ENCODE measurements around the gene ZNF483.
"Not testable (repeated sequence)": the region's sequence is repeated elsewhere in the genome, so short reads cannot be mapped to it uniquely, and the experiment has no call there.

The ZNF483 gene

DNA sequence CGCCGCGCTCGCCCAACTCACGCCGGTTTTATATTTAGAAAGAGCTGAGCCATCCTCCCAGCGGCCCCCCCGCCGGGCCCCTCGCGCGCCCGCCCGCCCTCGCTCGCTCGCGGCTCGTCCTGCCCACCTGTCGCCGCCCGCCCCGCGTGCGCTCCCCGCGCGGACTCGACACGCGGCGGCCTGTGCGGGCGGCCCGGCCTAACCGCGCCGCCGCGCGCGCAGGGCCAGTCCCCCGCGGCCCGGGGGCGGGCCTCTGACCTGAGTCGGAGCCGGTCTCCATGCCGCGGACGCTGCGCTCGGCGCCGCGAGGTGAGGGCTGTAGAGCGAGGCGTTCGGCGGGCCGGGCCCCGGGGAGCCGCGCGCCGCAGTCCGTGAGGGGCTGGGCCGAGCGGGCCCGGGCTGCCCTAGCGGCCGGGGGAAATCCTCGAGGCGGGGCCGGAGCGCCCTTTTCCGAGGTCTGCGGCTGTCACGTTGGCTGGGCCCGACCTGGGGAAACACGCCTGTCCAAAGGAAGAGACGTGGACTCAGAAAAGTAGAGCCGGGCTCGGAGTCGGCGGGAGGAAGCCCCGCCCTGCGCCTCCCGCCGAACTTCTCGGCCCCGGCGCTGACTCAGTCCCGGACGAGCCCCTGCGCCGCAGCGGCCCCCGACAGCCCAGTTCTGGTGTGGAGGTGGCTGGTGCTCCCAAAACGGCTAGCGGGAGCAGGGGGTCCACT lies 41.0 kb upstream of the ZNF483 start, which contains the start of gene ECPAS:
Gene ECPAS, minus strand, starts transcription at position 526 of the 714 bp plus-strand sequence. CDS start 11,465 bp downstream, outside the sequence.
- H3K36me3 ChIP-seq (ENCODE audit: insufficient read depth, insufficient read length, low read length) = no peaks in the 10 kb centered on the region
- peak within 1 kb of the TSS; percentile 91 for H3K9ac ChIP-seq (ENCODE audit: insufficient read length, low read depth)
- H3K9me3 ChIP-seq (ENCODE audit: insufficient read depth, low read length) = no peaks in the 10 kb centered on the region
- TF ChIP-seq YY1 (IDR thresholded peaks at IDR 0.05; ENCODE audit: insufficient read depth, insufficient read length) (no peak), SUZ12 (IDR thresholded peaks at IDR 0.05; ENCODE audit: extremely low read depth, insufficient read depth, insufficient read length) (no peak), ZNF274 (IDR thresholded peaks at IDR 0.05; ENCODE audit: low read depth, low read length) (no peak)
- H3K27me3 ChIP-seq (ENCODE audit: insufficient read depth, insufficient read length) = no peaks in the 10 kb centered on the region
- DNase-seq (ENCODE audit: low read depth, low spot score) = peak; percentile 63
- H3K4me3 ChIP-seq (ENCODE audit: insufficient read length, low read depth) = peak within 1 kb of the TSS; percentile 86
- H3K4me1 ChIP-seq (ENCODE audit: insufficient read depth, insufficient read length) = no peaks in the 10 kb centered on the region

DNA sequence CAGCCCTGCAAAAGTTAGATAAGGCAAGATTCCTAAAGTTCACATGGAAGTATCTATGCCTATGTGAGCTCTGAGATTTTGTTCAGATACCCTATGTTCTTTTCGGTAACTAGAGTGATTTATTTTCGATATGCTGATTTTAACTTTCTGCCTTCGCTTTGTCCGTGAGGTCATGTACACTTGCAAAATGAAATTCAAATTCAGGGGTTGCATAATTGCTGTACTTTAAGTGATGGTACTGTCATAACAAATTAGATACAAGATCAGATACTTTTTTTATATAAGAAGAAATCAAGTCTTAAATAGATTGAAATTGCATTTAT lies 40.4 kb upstream of the ZNF483 start:
- H3K4me3 ChIP-seq (ENCODE audit: insufficient read length, low read depth) = peak overlapping the region; percentile 86
- H3K4me1 ChIP-seq (ENCODE audit: insufficient read depth, insufficient read length) = no peaks in the 10 kb centered on the region
- DNase-seq (ENCODE audit: low read depth, low spot score) = peak; percentile 8
- TF ChIP-seq SUZ12 (IDR thresholded peaks at IDR 0.05; ENCODE audit: extremely low read depth, insufficient read depth, insufficient read length) = no peak
- TF ChIP-seq YY1 (IDR thresholded peaks at IDR 0.05; ENCODE audit: insufficient read depth, insufficient read length) = no peak
- no peak for TF ChIP-seq ZNF274 (IDR thresholded peaks at IDR 0.05; ENCODE audit: low read depth, low read length)
- no peaks in the 10 kb centered on the region for H3K27me3 ChIP-seq (ENCODE audit: insufficient read depth, insufficient read length)
- no peaks in the 10 kb centered on the region for H3K9me3 ChIP-seq (ENCODE audit: insufficient read depth, low read length)
- no peaks in the 10 kb centered on the region for H3K36me3 ChIP-seq (ENCODE audit: insufficient read depth, insufficient read length, low read length)
- peak overlapping the region; percentile 91 for H3K9ac ChIP-seq (ENCODE audit: insufficient read length, low read depth)

DNA sequence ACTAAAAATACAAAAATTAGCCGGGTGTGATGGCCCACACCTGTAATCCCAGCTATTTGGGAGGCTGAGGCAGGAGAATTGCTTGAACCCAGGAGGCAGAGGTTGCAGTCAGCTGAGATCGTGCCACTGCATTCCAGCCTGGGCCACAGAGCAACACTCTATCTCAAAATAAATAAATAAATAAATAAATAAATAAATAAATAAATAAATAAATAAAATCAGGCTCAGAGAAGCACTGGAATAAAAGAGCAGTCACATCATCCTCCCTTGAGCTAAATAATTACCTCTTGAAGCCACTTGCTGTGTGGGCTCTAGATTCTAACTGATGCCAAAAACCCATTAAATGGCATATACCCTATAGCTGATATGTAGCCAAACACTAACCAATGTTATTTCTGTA lies 27.8 kb upstream of the ZNF483 start:
- not testable (repeated sequence) for H3K4me3 ChIP-seq (ENCODE audit: insufficient read length, low read depth); H3K36me3 ChIP-seq (ENCODE audit: insufficient read depth, insufficient read length, low read length); H3K27me3 ChIP-seq (ENCODE audit: insufficient read depth, insufficient read length)

DNA sequence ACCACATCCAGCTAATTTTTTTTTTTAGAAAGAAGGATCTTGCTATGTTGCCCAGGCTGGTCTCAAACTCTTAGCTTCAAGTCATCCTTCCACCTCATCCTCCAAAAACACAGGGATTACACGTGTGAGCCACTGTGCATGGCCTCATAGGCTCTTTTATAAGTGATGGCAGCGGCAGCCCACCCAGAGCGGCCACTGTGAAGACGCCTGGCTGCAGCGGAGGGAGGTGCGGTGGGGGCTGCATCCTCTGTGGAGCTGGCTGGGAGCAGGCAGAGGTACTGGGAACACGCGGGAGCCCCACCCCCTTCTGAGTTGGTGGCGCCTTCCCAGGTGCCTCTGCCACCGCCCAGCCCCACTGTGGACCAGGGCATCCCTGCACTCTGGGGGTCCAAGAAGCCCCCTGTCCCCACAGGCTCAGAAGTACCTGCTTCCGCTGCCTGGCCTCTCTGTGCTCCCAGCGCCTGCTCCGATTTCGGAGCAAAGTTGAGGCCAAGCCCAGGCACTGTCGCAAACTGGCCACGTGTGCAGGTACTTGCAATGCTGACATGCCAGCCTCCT lies 23.9 kb upstream of the ZNF483 start:
- H3K4me1 ChIP-seq (ENCODE audit: insufficient read depth, insufficient read length) = peaks cover 6% of the 10 kb centered on the region
- H3K36me3 ChIP-seq (ENCODE audit: insufficient read depth, insufficient read length, low read length) = no peaks in the 10 kb centered on the region
- H3K27me3 ChIP-seq (ENCODE audit: insufficient read depth, insufficient read length) = no peaks in the 10 kb centered on the region
- H3K9me3 ChIP-seq (ENCODE audit: insufficient read depth, low read length) = no peaks in the 10 kb centered on the region; the same call in 1 of the 2 replicates
- no peak overlapping the region for H3K9ac ChIP-seq (ENCODE audit: insufficient read length, low read depth)
- no peak for DNase-seq (ENCODE audit: low read depth, low spot score)
- H3K4me3 ChIP-seq (ENCODE audit: insufficient read length, low read depth) = no peak overlapping the region
- no peak for TF ChIP-seq SUZ12 (IDR thresholded peaks at IDR 0.05; ENCODE audit: extremely low read depth, insufficient read depth, insufficient read length)
- no peak for TF ChIP-seq ZNF274 (IDR thresholded peaks at IDR 0.05; ENCODE audit: low read depth, low read length)
- TF ChIP-seq YY1 (IDR thresholded peaks at IDR 0.05; ENCODE audit: insufficient read depth, insufficient read length) = no peak

More for the DNA sequence above, 27.8 kb upstream of the ZNF483 start:
- not testable (repeated sequence) for H3K9ac ChIP-seq (ENCODE audit: insufficient read length, low read depth); H3K9me3 ChIP-seq (ENCODE audit: insufficient read depth, low read length); H3K4me1 ChIP-seq (ENCODE audit: insufficient read depth, insufficient read length); DNase-seq (ENCODE audit: low read depth, low spot score)

DNA sequence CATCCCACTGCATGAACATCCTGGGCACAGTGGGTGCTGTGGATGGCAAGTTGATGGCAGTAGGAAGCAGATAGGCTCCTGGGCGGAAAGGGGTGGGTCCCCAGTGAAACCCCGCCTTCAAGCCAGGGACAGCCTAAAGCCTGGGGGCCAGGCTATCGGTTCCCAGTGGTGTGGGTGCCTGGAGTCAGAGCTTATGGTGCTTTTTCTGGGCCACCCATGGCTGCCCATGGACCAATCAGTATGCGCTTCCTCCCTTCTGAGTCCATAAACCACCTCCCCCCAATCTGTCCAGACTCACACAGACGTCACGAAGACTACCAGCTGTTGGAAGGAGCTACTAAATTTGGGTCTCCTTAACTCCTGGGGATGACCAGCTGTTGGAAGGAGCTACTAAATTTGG lies 23.3 kb upstream of the ZNF483 start:
- TF ChIP-seq SUZ12 (IDR thresholded peaks at IDR 0.05; ENCODE audit: extremely low read depth, insufficient read depth, insufficient read length) (no peak), ZNF274 (IDR thresholded peaks at IDR 0.05; ENCODE audit: low read depth, low read length) (no peak), YY1 (IDR thresholded peaks at IDR 0.05; ENCODE audit: insufficient read depth, insufficient read length) (no peak)
- no peak for DNase-seq (ENCODE audit: low read depth, low spot score)

DNA sequence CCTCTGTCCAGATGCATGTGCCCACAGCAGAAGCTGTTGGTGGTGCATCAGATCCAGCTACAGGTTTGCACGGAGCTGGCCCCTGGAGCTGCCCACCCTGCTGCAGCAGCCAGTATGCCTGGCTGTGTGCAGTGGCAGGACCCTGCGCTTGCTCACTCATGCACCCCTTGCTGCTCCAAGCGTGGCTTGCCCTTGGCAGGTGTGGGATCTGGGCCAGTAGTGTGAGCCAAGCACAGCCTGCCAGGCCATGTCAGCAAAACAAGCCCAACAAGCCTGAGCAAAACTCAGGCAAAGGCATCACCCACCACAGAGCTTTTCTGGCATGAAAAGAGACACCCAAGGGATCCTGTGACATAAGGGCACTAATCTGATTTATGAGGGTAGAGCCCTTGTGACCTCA lies 22.5 kb upstream of the ZNF483 start:
- no peak for TF ChIP-seq ZNF274 (IDR thresholded peaks at IDR 0.05; ENCODE audit: low read depth, low read length)
- TF ChIP-seq YY1 (IDR thresholded peaks at IDR 0.05; ENCODE audit: insufficient read depth, insufficient read length) = no peak
- no peak for TF ChIP-seq SUZ12 (IDR thresholded peaks at IDR 0.05; ENCODE audit: extremely low read depth, insufficient read depth, insufficient read length)
- H3K9me3 ChIP-seq (ENCODE audit: insufficient read depth, low read length) = no peaks in the 10 kb centered on the region; the same call in 1 of the 2 replicates
- no peak for DNase-seq (ENCODE audit: low read depth, low spot score)
- no peaks in the 10 kb centered on the region for H3K36me3 ChIP-seq (ENCODE audit: insufficient read depth, insufficient read length, low read length)
- peaks cover 6% of the 10 kb centered on the region for H3K4me1 ChIP-seq (ENCODE audit: insufficient read depth, insufficient read length)
- H3K27me3 ChIP-seq (ENCODE audit: insufficient read depth, insufficient read length) = no peaks in the 10 kb centered on the region
- no peak overlapping the region for H3K9ac ChIP-seq (ENCODE audit: insufficient read length, low read depth)
- H3K4me3 ChIP-seq (ENCODE audit: insufficient read length, low read depth) = no peak overlapping the region

More for the DNA sequence above, 23.3 kb upstream of the ZNF483 start:
- no peaks in the 10 kb centered on the region; the same call in 1 of the 2 replicates for H3K9me3 ChIP-seq (ENCODE audit: insufficient read depth, low read length)
- no peak overlapping the region for H3K9ac ChIP-seq (ENCODE audit: insufficient read length, low read depth)
- no peaks in the 10 kb centered on the region for H3K27me3 ChIP-seq (ENCODE audit: insufficient read depth, insufficient read length)
- H3K36me3 ChIP-seq (ENCODE audit: insufficient read depth, insufficient read length, low read length) = no peaks in the 10 kb centered on the region
- H3K4me1 ChIP-seq (ENCODE audit: insufficient read depth, insufficient read length) = peaks cover 6% of the 10 kb centered on the region
- no peak overlapping the region for H3K4me3 ChIP-seq (ENCODE audit: insufficient read length, low read depth)

DNA sequence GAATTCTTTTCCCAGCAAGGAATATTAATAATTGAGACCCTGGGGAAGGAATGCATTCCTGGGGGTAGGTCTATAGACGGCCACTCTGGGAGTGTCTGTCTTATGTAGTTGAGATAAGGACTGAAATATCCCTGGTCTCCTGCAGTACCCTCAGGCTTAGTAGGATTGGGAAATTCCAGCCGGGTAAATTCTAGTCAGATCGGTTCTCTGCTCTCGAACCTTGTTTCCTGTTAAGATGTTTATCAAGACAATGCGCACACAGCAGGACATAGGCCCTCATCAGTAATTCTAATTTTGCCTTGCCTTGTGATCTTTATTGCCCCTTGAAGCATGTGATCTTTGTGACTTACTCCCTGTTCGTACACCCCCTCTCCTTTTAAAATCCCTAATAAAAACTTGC lies 13.4 kb upstream of the ZNF483 start:
- H3K4me1 ChIP-seq (ENCODE audit: insufficient read depth, insufficient read length); H3K36me3 ChIP-seq (ENCODE audit: insufficient read depth, insufficient read length, low read length); H3K9ac ChIP-seq (ENCODE audit: insufficient read length, low read depth); DNase-seq (ENCODE audit: low read depth, low spot score); H3K4me3 ChIP-seq (ENCODE audit: insufficient read length, low read depth); H3K27me3 ChIP-seq (ENCODE audit: insufficient read depth, insufficient read length): not testable (repeated sequence)
- H3K9me3 ChIP-seq (ENCODE audit: insufficient read depth, low read length) = peaks cover 33% of the 10 kb centered on the region
